ENCODE results near the gene DNM3.

DNM3 gene

GRCh38 chr1:172382990-172383389, 541.7 kb downstream of the DNM3 start:
- no peak for DNase-seq

DNA sequence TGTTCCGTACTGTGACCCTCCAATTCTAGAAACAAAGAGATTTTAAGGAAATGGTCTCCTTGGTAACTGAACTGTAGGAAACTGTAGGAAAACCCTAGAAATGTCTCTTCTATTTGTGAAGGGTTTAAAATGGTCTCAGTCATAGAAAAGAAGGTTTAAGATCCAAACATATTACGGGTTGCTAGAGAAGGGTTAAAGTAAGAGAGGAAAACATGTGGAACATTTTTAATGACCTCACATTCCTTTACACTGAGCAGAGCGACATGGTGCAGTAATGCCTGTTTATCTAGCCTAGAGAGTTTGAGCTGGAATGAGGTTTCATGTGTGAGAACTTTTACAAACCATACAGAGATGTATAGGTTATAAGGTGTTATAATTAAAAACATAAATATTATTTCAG, 542.2 kb downstream of the DNM3 start:
- DNase-seq = no peak

GRCh38 chr1:172384656-172385055, 543.4 kb downstream of the DNM3 start:
- no peak for DNase-seq

DNA sequence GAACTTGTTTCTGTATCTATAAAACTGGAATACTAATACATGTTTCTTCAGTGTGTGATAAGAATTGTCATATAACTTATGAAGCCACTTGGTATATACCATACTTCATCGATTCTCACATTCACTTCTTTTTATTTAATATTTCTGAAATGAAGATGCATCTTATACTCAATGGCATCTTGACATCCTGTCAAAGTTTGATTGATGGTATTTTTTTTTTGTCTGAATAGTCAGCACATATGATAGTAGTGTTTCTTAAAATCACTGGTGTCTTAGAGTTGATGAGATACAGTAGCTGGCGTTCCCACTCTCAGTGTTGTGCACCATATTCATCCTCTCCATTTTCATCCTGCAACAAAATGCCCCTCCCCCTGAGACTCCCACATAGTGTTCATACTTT, 544.7 kb downstream of the DNM3 start:
- DNase-seq = no peak

GRCh38 chr1:172388490-172388889, 547.2 kb downstream of the DNM3 start:
- DNase-seq = no peak

GRCh38 chr1:172390301-172390682, 549.0 kb downstream of the DNM3 start:
- no peak for DNase-seq

DNA sequence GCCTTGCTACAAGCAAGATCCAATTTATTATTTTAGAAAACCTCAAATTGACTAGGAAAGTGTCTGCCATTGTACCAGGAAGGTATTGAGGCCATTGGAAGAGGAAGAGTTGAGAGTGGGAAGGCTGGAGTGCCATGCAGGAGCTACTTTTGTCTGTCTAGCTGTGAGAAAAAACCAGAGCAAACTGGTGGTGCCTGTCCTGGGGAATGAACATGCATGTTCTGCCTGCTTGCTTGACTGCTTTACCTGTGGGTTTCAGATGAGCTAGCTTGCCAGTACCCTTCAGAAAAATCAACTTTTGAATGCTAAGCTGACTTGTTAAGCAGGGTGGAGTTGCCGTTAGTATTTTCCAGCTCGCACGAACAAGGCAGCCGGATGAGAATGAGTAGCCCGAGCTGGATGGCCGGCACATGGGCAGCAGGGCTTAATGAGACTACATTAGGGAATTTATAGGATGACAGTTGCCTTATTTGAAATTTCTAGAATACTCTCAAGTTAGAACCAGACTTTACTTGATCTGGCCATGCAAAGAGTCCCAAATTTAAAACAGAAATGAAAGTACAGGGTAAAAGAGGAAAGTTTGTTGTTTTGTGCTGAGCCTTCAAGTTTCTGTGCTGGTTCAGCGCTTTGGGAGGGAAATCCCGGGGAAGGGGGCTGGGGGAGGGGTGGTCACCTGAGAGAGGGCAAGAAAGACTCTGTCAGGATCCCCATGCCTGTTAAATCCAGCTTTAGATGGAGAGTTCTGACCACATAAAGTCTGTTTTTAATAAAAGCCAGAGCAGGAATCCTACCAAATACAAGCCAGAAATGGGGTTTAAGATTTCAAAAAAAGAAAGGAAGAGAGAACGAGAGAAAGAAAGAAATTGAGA, 549.6 kb downstream of the DNM3 start:
- DNase-seq = no peak

DNA sequence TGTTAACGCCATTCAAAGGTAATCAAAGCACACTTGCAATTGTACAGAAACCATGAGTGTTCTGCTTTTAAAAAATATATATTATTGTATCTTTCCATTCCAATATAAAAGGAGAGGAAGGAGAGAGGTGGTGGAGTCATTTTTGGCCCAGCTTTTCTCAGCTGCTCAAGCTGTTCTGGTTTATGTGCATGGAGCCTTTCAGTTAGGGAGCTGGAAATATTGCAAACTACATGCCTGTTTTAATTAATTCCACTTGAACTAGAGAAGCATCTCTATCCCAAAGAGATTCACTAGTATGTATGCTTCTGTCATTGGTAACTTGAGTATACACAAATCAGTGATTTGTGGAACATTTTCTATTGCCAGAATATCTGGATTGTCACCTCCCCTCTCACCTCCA, 550.7 kb downstream of the DNM3 start:
- DNase-seq = no peak

- no peak for DNase-seq
Observed at GRCh38 chr1:172393354-172393753, 552.1 kb downstream of the DNM3 start.

- DNase-seq = no peak
Observed at GRCh38 chr1:172394141-172394751, 552.9 kb downstream of the DNM3 start.

DNA sequence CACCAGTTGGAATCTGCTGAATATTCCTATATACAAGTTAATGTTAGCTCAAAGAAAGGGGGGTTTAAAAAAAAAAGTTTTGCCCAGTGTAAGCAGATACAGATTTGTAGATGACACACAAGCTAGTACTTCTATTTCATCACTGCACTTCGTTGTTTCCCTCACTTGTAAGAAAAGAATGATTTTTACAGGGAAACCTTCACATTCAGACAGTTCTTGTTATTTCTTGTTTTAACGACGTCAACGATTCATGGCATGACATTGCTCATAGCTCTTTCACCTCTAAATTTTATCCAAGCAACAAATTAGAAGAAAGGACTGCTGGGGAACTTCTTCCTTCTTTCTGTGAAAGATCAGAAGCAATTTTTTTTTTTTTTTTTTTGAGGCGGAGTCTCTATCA, 553.5 kb downstream of the DNM3 start:
- DNase-seq = no peak

- no peak for DNase-seq
Observed at GRCh38 chr1:172395576-172395975, 554.3 kb downstream of the DNM3 start.

GRCh38 chr1:172397221-172397620, 555.9 kb downstream of the DNM3 start:
- no peak for DNase-seq

- no peak for DNase-seq
Observed at GRCh38 chr1:172397633-172398032, 556.3 kb downstream of the DNM3 start.

DNA sequence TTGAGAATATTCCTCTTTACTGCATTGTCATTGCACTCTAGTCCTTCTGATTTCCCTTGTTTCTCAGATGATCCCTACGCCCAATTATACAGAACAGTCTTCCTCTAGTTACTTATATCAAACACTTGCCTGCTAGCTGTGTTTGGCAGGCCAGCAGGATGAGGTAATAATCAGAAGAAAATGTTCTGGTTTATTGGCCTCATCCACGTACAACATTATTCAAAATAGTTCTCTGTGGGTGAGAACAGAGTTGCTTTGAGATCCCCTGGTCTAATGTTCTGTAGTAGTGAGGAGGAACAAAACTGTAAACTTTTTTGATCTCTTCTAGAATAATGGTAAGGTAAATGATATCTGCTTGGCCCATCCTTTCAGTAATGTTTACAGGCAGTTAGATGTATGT, 556.9 kb downstream of the DNM3 start:
- DNase-seq = no peak

DNA sequence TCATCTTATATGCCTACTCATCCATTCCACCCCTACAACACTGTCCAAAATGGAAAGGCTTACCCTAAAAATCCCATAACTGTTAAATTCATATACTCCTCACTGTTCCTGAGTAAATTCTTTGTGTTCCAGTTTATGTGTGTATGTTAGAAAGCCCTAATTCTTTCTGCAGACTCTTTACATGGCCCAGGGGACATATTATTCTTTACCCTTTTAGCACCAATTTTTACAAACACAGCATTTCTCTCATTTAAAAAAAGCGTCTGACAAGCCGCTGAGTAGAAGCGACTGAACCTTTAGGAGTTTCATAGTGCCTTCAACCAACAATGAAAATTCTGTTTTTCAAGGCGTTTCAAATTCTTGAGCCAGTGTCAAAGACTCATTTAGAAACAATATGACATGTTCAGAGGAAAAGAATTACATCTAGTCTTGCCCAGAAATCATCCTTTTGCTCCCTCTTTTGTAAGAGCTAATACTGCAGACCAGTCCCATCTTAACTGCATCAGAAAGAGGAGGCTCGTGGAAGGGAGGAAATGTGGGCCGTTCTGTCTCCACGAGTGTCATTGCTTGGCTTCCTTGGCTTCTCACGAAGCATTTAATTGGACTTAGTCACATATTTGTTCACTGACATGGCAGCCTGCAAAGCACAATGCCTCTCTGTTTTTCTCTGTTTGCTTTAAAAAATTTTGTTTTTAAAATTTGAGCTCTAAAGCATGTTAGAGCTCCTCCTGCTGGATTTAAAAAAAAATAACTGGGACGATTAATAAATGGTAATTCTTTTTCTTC, 557.9 kb downstream of the DNM3 start:
- DNase-seq = no peak

GRCh38 chr1:172399756-172400721, 558.7 kb downstream of the DNM3 start:
- no peak for DNase-seq

DNA sequence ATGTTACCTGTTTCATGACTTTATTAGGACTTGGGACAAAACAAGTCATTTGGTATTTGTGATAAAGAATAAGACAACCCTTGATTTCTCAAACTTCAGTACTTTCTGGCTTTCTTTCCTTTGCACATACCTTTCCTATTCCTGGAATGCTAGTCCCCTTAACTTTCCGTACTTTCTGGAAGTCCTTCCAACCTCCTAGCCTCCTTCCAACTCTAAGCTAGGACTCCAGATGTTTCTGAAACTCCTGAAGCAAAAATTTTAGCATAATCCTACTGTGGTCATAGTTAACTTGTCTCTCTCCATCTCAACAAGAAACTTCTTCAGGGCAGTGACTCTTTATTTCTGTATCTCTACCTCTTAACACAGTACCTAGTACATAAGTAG, 559.4 kb downstream of the DNM3 start:
- no peak for DNase-seq

DNA sequence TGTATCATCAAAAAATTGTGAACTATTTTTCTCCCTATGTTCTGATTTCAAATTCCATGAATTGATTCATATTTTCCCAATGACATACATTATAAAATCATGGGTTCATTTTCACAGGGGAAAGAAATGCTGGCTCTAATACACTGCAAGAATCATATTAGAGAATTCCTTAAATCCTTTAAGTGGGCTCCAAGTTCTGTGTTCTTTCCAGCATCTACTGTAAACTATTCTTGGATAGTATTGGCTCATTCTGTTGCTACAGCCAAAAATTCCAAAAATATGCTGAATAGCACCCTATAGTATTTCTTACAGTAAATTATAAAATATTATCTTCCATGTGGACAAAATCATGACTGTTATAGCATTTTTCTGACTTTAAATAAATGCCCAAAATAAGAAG, 560.2 kb downstream of the DNM3 start:
- DNase-seq = no peak

- no peak for DNase-seq
Observed at GRCh38 chr1:172401892-172402291, 560.6 kb downstream of the DNM3 start.

- DNase-seq = no peak
Observed at GRCh38 chr1:172402878-172403569, 561.7 kb downstream of the DNM3 start.

DNA sequence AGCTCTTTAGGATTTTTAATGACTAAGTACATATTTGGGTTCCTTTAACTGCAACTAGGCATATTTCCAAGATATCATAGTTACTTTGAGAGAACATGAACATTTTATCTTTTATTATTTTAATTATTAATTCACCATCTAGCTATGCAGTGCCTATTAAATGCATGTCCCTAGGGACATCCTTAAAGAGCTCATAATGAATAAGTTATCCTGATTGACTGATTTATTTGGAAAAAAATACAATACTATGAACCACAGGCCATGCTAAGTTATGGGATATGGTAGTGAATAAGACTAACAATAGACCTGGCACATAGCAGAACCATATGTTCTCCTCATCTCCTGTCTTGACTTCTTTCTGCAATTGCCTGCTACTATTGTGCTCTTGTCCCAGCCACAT, 562.8 kb downstream of the DNM3 start:
- no peak for DNase-seq
